Activated T-cell treated with anti-CD3 and anti-CD28 coated beads, Interleukin-2, amount 50 U/mL, for 48 hours (primary cell): ENCODE data around the gene INO80.
"Not testable (repeated sequence)": the region's sequence is repeated elsewhere in the genome, so short reads cannot be mapped to it uniquely, and the experiment has no call there.

Source experiments
- DNase-seq, 2 experiments: peaks; one replicate each; pipeline ENCODE4 v3.0.0-alpha.2; 2020

Gene INO80, protein sequence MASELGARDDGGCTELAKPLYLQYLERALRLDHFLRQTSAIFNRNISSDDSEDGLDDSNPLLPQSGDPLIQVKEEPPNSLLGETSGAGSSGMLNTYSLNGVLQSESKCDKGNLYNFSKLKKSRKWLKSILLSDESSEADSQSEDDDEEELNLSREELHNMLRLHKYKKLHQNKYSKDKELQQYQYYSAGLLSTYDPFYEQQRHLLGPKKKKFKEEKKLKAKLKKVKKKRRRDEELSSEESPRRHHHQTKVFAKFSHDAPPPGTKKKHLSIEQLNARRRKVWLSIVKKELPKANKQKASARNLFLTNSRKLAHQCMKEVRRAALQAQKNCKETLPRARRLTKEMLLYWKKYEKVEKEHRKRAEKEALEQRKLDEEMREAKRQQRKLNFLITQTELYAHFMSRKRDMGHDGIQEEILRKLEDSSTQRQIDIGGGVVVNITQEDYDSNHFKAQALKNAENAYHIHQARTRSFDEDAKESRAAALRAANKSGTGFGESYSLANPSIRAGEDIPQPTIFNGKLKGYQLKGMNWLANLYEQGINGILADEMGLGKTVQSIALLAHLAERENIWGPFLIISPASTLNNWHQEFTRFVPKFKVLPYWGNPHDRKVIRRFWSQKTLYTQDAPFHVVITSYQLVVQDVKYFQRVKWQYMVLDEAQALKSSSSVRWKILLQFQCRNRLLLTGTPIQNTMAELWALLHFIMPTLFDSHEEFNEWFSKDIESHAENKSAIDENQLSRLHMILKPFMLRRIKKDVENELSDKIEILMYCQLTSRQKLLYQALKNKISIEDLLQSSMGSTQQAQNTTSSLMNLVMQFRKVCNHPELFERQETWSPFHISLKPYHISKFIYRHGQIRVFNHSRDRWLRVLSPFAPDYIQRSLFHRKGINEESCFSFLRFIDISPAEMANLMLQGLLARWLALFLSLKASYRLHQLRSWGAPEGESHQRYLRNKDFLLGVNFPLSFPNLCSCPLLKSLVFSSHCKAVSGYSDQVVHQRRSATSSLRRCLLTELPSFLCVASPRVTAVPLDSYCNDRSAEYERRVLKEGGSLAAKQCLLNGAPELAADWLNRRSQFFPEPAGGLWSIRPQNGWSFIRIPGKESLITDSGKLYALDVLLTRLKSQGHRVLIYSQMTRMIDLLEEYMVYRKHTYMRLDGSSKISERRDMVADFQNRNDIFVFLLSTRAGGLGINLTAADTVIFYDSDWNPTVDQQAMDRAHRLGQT (N-terminal part only)

DNA sequence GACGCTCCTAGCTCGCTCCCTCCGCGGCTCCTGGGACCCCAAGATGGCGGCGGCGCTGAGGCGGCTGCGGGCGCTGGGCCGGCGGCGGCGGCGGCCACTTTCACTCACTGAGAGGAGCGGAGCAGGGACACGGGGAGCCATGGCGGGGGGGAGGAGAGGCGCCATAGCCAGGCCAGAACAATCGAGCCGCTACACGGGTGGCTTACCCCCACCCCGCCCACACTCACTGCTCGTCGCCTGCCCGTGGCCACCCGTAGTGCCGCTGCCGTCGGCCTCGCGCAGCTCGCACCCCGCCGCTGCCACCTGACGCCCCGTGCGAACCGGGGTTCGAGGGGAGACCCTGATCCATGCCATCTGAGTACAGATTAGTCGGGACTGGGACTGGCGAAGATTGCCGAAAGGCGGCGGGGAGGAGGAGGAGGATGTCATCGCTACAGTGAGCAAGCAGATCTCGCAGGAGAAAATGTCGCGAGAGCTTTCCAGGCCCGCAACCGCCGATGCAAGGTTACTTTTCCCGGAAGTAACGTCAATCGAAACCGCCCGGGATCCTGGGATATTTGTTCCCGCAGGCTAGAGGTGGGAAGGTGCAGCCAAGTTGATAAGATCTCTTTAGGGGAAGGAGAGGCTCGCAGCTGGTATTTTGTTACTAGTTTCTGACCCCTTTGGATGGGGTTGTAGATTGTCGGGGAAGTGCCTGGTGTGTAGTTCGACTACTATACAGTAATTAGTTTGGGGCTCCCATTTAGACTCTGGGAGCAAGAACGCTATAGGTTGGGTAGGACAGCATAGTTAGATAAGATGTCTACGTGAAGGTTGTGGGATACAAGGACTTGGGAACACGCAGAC is at the start of gene INO80:
TSS of gene INO80 (minus strand) at position 165 of the 846 bp plus-strand sequence. CDS start 19,970 bp downstream, outside the sequence.
- DNase-seq, result peak; percentile 96 to 97

DNA sequence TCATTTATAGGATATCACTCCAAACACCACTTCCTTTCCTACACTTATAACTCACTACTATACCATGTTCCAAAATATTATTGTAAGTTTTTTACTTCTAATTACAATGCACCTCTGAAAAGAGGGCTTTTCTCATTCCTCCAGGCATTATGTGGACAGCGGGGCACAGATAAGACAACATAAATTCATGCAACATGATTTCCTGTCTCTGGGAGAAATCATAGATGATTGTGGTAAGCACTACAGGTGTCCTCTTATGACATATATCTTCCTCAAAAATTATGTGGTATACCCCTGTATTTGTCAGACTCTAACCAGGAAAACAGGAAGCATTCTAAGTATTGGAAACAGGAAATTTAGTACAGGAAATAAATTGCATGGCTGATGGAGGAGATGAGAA is 45.7 kb upstream of the INO80 start:
- DNase-seq, result no peak

DNA sequence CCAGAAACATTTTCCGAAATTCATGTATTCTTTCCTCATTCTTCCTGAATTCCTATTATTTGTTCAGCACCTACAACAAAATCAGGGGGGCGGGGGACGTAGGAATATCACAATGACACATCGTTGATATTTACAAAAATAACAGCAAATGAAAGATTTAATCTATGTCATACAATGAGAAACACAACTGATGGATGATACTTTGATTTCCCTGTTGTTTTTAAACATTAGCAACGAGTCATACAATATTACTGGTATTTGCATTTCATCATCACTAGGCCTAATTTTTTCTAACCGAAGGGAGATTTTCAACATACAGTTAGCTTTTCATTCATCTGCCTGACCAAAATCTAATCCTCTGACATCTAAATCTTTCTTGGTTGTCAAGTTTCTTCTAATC is 45.3 kb upstream of the INO80 start:
- no peak for DNase-seq

DNA sequence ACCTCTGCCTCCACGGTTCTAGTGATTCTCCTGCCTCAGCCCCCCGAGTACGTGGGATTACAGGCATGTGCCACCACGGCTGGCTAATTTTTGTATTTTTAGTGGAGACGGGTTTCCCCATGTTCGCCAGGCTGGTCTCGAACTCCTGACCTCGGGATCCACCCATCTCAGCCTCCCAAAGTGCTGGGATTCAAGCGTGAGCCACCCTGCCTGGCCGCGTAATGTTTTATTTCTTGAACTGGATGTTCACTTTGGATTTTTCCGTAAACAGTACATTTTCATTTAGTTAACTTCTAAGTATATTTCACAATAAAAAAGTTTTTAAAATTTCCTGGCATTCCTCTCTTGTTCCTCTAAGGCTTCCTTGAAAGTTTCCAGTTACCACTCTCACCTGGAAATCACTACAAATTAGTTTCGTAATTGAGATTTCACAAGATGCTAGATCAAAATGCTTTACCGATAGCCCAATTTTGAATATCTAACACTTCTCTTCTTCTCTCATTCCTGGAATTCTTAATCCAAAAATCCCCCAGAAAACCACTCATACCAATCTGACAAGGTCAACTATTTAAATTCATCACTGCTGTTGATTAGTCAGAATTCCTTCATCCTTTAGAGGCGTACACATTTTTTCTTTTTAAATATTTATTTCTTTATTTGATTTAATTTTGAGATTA is 44.7 kb upstream of the INO80 start:
- DNase-seq, result no peak

DNA sequence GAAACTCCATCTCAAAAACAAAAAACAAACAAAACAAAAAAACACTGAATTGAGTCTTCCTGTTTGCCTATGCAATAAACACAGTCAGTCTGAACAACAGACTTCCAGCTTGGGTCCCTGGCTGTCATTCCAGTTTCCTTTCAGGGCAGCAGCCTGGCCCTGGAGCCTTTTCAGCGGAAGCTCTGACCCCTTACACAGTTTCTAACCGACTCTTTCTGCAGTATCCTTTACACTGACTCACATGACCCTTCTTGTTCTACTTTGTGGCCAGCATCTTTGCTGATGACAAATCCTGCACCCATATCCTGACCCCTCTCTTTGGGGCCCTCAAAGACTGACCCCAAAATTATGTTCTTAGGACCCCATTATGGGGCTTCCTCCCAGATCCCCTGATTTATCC is 38.3 kb upstream of the INO80 start:
- no peak for DNase-seq

DNA sequence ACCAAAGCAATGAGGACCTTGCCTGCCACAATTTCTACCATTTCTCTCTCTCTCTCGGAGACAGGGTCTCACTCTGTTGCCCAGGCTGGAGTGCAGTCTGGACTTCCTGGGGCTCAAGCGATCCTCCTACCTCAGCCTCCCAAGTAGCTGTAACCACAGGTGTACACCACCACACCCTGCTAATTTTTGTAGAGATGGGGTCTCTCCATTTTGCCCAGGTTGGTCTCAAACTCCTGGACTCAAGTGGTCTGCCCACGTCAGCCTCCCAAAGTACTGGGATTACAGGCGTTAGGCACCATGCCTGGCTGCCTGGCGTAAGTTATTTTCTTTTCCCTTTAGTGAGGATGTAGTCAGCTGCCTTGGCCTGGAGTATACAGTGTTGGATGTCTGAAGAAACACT is 37.7 kb upstream of the INO80 start:
- no peak for DNase-seq

DNA sequence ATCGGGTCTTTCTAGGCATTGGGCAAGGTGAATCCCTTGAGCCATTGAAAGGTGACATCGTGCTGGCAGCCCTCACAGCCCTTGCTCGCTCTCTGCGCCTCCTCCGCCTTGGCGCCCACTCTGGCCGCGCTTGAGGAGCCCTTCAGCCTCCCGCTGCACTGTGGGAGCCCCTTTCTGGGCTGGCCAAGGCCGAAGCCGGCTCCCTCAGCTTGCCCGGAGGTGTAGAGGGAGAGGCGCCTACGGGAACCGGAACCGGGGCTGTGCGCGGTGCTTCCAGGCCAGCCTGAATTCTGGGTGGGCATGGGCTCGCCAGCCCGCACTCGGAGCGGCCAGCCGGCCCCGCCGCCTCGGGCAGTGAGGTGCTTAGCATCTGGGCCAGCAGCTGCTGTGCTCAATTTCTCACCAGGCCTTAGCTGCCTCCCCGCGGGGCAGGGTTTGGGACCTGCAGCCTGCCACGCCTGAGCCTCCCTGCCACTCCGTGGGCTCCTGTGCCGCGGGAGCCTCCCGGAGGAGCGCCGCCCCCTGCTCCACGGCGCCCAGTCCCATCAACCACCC is 35.4 kb upstream of the INO80 start:
- no peak for DNase-seq

DNA sequence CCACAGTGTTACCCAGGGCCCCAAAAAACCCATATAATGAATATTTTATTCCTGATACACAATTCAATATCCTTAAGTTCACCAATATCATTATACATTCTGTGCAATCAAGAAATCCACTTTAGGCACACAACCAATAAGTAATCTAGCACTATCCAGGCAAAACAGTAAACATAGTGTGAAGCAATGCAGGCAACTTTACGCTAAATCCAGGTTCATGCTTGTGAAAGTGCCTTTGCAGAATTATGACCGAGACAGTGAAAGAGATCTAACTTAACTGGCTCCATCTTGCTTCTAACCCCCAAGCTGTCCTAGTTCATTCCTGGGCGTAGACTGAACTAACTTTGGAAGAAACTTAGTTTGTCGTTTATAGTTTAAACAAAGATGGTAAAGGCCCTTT is 34.2 kb upstream of the INO80 start:
- DNase-seq, result no peak

DNA sequence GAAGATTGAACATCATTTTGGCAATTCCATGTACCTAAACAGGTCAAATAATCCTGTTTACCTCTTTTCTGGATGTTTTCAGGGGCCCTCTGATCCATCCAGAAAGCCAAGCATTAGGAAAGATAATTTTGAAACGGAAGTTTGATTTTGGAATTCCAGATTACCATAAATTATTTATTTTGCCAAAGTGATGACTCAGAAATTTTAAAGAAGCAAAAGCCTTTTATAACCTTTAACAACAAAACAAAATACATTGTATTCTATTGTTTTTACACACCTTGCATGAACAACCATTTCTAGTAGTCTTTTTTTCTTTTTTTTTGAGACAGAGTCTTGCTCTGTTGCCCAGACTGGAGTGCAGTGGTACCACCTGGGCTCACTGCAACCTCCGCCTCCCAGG is 32.0 kb upstream of the INO80 start:
- no peak for DNase-seq

DNA sequence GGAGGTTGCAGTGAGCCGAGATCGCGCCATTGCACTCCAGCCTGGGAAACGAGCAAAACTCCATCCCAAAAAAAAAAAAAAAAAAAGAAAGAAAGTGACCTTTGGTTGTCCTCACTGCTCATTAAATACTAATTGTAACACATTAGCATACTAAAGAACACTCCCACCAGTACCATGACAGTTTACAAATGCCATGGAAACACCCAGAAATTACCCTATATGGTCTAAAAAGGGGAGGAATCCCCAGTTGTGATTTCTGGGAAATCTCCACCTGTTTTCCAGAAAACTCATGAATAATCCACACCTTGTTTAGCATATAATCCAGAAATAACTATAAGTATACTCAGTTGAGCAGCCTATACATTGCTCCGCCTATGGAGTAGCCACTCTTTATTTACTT is 23.5 kb upstream of the INO80 start:
- no peak for DNase-seq

DNA sequence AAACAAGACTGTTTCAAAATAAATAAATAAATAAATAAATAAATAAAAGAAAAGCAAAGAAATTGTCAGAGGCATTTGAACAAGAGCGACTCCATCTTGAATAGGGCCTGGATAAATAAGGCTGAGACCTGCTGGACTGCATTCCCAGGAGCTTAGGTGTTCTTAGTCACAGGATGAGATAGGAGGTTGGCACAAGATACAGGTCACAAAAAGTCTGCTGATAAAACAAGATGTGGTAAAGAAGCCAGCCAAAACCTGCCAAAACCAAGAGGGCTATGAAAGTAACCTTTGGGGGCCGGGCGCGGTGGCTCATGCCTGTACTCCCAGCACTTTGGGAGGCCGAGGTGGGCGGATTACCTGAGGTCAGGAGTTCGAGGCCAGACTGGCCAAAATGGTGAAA is 23.0 kb upstream of the INO80 start:
- not testable (repeated sequence) for DNase-seq

DNA sequence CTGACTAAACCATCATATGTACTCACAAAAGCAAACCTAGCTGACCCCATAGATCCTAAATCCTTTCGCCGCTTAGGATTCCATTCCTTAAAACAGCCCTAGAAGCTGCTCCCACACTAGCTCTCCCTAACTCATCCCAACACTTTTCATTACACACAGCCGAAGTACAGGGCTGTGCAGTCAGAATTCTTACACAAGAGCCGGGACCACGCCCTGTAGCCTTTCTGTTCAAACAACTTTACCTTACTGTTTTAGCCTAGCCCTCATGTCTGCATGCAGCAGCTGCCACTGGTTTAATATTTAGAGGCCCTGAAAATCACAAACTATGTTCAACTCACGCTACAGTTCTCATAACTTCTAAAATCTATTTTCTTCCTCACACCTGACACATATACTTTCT is 19.5 kb upstream of the INO80 start:
- DNase-seq, result not testable (repeated sequence)

DNA sequence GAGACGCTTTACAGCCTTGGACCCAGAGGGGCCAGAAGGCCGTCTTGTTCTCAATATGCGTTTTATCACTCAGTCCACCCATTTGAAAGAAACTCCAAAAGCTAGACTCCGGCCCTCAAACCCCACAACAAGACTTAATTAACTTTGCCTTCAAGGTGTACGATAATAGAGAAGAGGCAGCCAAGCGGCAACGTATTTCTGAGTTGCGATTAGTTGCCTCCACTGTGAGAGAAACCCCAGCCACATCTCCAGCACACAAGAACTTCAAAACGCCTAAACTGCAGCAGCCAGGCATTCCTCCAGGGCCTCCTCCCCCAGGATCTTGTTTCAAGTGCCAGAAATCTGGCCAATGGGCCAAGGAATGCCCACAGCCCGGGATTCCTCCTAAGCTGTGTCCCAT is 17.4 kb upstream of the INO80 start:
- no peak for DNase-seq

DNA sequence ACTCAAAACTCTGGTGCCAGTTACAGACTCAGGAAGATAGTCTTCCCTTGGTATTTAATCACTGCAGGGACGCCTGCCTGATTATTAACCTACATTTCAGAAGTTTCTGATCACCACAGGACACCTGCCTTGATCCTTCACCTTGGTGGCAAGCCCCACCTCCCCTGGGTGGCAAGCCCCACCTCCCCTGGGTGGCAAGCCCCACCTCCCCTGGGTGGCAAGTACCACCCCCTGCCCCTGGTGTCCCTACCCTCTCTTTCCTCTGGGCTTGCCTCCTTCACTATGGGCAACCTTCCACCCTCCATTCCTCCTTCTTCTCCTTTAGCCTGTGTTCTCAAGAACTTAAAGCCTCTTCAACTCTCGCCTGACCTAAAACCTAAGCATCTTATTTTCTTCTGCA is 16.0 kb upstream of the INO80 start:
- DNase-seq, result peak; percentile 26 to 31

DNA sequence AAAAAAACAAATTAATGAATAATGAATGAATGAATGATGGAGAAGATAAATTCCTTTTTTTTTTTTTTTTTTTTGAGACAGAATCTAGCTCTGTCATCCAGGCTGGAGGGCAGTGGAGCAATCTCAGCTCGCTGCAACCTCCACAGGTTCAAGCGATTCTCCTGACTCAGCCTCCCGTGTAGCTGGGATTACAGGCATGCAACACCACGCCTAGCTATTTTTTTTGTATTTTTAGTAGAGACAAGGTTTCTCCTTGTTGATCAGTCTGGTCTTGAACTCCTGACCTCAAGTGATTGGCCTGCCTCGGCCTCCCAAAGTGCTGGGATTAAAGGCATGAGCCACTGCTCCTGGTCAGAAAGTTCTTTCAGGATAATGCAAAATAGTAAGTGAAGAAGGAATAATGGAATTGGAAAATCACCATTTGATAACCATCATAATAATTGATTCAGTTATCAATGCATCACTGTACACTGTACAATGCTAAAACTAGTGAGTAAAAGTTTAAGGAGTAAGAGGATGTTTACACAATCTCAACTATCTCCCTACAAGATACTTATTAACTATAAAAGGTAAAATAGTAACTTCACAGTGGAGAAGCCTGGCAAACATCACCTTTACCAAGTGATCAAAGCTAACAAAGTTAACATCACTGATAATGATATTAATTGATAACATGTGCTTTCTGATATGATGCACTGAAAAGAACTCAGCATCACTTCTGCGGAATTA is 12.3 kb upstream of the INO80 start:
- no peak for DNase-seq

DNA sequence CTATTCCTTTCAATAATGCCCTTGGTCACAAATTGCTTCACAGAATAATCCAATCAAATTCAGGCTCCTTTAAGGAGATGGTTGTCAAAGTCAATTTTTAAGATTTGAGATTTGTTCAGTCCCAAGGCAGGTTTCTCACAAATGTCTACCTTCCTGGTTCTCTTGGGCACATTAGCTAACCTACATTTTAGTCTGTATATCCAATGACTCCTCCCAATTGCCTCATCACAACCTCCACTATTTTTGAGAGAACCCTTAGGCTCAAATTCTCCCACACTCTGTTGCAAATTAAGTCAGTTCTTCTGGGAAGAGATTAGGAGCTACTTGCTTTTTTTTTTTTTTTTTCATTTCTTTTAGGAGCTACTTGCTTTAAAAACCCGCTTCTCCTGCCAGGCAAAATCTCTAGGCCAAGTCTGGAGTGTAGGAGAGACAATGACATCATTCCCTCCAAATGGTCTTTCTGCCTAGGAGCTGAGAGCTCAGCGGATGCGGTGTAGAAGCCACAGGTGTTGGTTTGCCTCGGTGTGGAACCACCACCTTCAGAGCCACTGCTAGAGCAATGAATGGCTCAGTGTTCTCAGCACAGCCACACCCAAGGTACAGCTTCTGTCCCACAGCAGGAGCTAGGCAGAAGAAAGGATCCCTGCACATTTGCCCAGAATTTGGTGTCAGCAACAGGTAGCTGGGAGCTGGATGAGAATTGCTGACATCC is 10.0 kb upstream of the INO80 start:
- DNase-seq, result no peak

DNA sequence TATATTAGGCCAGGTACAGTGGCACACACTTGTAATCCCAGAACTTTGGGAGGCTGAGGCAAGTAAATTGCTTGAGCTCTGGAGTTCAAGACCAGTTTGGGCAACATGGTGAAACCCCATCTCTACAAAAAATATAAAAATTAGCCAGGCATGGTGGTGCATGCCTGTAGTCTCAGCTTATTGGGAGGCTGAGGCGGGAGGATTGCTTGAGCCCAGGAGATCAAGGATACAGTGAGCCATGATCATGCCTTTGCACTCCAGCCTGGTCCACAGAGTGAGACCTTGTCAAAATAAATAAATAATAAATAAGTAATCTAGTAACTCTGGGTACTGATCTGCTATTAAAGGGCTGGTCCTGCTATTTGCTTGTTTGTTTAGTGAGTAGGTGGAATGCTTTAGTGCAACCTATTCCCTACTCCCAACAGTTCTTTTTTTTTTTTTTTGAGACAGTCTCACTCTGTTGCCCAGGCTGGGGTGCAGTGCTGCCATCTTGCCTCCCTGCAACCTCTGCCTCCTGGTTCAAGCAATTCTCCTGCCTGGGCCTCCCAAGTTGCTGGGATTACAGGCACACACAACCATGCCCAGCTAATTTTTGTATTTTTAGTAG is 9.1 kb upstream of the INO80 start:
- no peak for DNase-seq

DNA sequence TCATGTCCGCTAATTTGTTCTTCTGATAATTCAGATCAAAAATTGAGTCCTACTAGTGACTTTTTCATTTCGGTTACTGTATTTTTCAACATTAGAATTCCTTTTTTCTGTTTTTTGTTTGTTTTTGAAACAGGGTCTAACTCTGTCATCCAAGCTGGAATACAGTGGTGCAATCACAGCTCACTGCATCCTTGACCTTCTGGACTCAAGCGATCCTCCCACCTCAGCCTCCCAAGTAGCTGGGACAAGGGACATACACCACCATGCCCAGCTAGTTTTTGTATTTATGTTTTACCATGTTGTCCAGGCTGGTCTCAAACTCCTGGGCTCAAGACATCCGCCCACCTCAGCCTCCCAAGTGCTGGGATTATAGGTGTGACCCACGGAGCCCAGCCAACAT is 8.0 kb upstream of the INO80 start:
- no peak for DNase-seq

DNA sequence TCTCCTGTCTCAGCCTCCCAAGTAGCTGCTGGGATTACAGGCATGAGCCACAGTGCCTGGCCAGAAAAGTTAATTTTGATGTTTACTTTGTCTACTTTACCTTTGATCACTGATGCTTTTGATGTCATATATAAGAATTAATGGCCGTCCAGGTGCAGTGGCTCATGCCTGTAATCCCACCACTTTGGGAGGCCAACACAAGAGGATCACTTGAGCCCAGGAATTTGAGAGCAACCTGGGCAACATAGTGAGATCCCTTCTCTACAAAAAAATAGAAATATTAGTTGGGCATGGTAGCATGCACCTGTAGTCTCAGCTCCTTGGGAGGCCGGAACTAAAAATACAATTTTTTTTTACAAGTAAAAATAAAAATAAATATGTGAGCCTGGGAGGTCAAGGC is 6.8 kb upstream of the INO80 start:
- no peak for DNase-seq

DNA sequence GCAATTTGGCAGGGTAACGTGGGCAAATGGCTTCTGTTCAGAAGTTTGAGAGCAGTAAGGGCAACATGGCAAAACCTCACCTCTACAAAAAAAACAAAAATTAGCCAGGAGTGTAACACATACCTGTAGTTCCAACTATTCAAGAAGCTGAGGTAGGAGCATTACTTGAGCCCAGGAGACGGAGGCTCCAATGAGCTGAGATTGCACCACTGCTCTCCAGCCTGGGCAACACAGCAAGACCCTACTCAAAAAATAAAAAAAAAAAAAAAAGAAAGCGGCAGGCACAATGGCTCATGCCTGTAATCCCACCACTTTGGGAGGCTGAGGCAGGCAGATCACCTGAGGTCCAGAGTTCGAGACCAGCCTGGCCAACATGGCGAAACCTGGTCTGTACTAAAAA is 5.9 kb upstream of the INO80 start:
- DNase-seq, result no peak
